Frontal cortex (tissue), 4 donors: ENCODE measurements around the gene KPNA1. TPM values are rescaled to one million over a fixed set of nuclear protein-coding genes. Genes with fewer than 3 reads are reported as not detected.

Source experiments
- DNase-seq, 2 donors: peaks; one replicate each; pipeline ENCODE4 v3.0.0; 2012; ENCODE audit warnings: low spot score in 2 of 2
- FAIRE-seq: peaks from 2 replicates; lab custom pipeline; 2012; peaks lifted over from hg19 to GRCh38; lab: Jason Lieb, UNC
- total RNA-seq: library from RNA; depleted of rRNA; stranded (reverse); fragments of >200 nt; gene quantifications from one replicate; pipeline ENCODE4 v1.2.3, GENCODE V29; 2014
- donor health status: control.
- donor health status: control.
- donor health status: control.

Gene KPNA1
- total RNA-seq, 1 donor from 2014 or later = 46.5 TPM

GRCh38 chr3:122427857-122428471, 86.8 kb downstream of the KPNA1 start:
- FAIRE-seq = no peak
- DNase-seq = no peak

GRCh38 chr3:122421836-122422235, 92.9 kb downstream of the KPNA1 start:
- DNase-seq (no peak), FAIRE-seq (no peak)

GRCh38 chr3:122421101-122421500, 93.6 kb downstream of the KPNA1 start:
- no peak for FAIRE-seq
- DNase-seq = no peak

- FAIRE-seq (no peak), DNase-seq (no peak)
Observed at GRCh38 chr3:122416966-122417365, 97.8 kb downstream of the KPNA1 start.

- DNase-seq = peak; percentile 74 to 86
- peak; percentile 85 for FAIRE-seq
Observed at GRCh38 chr3:122415762-122416654, 98.7 kb downstream of the KPNA1 start, which contains the start of gene WDR5B. WDR5B (minus strand) TSS chr3:122416062; CDS start chr3:122415528, 534 bp downstream.

- DNase-seq (peak; percentile 10 to 24), FAIRE-seq (no peak)
Observed at GRCh38 chr3:122415104-122415744, 99.5 kb downstream of the KPNA1 start.

- no peak for FAIRE-seq
Observed at GRCh38 chr3:122414391-122414790, 100.3 kb downstream of the KPNA1 start.

GRCh38 chr3:122410639-122411038, 104.1 kb downstream of the KPNA1 start:
- DNase-seq (no peak), FAIRE-seq (no peak)

More at GRCh38 chr3:122414391-122414790, 100.3 kb downstream of the KPNA1 start:
- DNase-seq = no peak

- DNase-seq = no peak
- no peak for FAIRE-seq
Observed at GRCh38 chr3:122410111-122410510, 104.6 kb downstream of the KPNA1 start.

- no peak for FAIRE-seq
- no peak for DNase-seq
Observed at GRCh38 chr3:122409446-122409845, 105.3 kb downstream of the KPNA1 start.

- FAIRE-seq = no peak
- DNase-seq = no peak
Observed at GRCh38 chr3:122407946-122408345, 106.8 kb downstream of the KPNA1 start.

GRCh38 chr3:122406198-122406597, 108.5 kb downstream of the KPNA1 start:
- FAIRE-seq = no peak
- no peak for DNase-seq

- no peak for DNase-seq
- no peak for FAIRE-seq
Observed at GRCh38 chr3:122405015-122405414, 109.7 kb downstream of the KPNA1 start.

GRCh38 chr3:122403489-122403888, 111.2 kb downstream of the KPNA1 start:
- DNase-seq (no peak), FAIRE-seq (no peak)

- FAIRE-seq = no peak
Observed at GRCh38 chr3:122398920-122399319, 115.8 kb downstream of the KPNA1 start.

GRCh38 chr3:122397201-122397600, 117.5 kb downstream of the KPNA1 start:
- DNase-seq = no peak
- FAIRE-seq = no peak

More at GRCh38 chr3:122398920-122399319, 115.8 kb downstream of the KPNA1 start:
- no peak for DNase-seq

- FAIRE-seq = no peak
- DNase-seq = no peak
Observed at GRCh38 chr3:122396511-122396910, 118.2 kb downstream of the KPNA1 start.

- FAIRE-seq (no peak), DNase-seq (no peak)
Observed at GRCh38 chr3:122395582-122395981, 119.2 kb downstream of the KPNA1 start.

GRCh38 chr3:122394173-122394572, 120.6 kb downstream of the KPNA1 start:
- FAIRE-seq (no peak), DNase-seq (no peak)
